Left hindlimb (tissue), 1 donor: ENCODE measurements around the gene RTN3.
A peak's percentile ranks its signal among the peaks of the same experiment; 100 is the strongest.
"Not testable (repeated sequence)": the region's sequence is repeated elsewhere in the genome, so short reads cannot be mapped to it uniquely, and the experiment has no call there.

Source experiments
- DNase-seq: peaks from one replicate; pipeline ENCODE4 v3.0.0-alpha.2; 2018

Gene RTN3

GRCh38 chr11:63769042-63769713 lies 87.9 kb downstream of the RTN3 start:
- peak; percentile 61 for DNase-seq

GRCh38 chr11:63769714-63770455 lies 88.6 kb downstream of the RTN3 start:
- peak; percentile 40 for DNase-seq

- no peak for DNase-seq
These were observed 89.5 kb downstream of the RTN3 start for GRCh38 chr11:63770763-63771162.

GRCh38 chr11:63771741-63772318 lies 90.5 kb downstream of the RTN3 start:
- DNase-seq: not testable (repeated sequence)

- DNase-seq: no peak
These were observed 93.9 kb downstream of the RTN3 start for GRCh38 chr11:63775191-63775590.

GRCh38 chr11:63779039-63779438 lies 97.7 kb downstream of the RTN3 start:
- DNase-seq: no peak

- no peak for DNase-seq
These were observed 101.4 kb downstream of the RTN3 start for GRCh38 chr11:63782749-63783148.

- DNase-seq: no peak
These were observed 102.8 kb downstream of the RTN3 start for GRCh38 chr11:63783925-63784592.

GRCh38 chr11:63785823-63786222 lies 104.5 kb downstream of the RTN3 start:
- no peak for DNase-seq

GRCh38 chr11:63791495-63792167 lies 110.3 kb downstream of the RTN3 start:
- DNase-seq: no peak

GRCh38 chr11:63793161-63793560 lies 111.9 kb downstream of the RTN3 start:
- DNase-seq: no peak

- DNase-seq: no peak
These were observed 113.8 kb downstream of the RTN3 start for GRCh38 chr11:63795066-63795465.

- no peak for DNase-seq
These were observed 119.6 kb downstream of the RTN3 start for GRCh38 chr11:63800921-63801320.

- DNase-seq: no peak
These were observed 121.5 kb downstream of the RTN3 start for GRCh38 chr11:63802637-63803414.

GRCh38 chr11:63804259-63804658 lies 123.0 kb downstream of the RTN3 start:
- DNase-seq: no peak

- DNase-seq: no peak
These were observed 124.6 kb downstream of the RTN3 start for GRCh38 chr11:63805844-63806415.
